22Rv1 (cell line): ENCODE data around the gene RARRES2.
A peak's percentile ranks its signal among the peaks of the same experiment; 100 is the strongest.

ENCODE experiments used
- ZFX ChIP-seq: fragments of 450-650 bp; IDR thresholded peaks from 2 replicates; pipeline ENCODE4 v1.6.1; 2017; ENCODE audit warnings: antibody characterized with exemption, borderline replicate concordance
- TF ChIP-seq, protein P1 (sequence below): fragments of 450-650 bp; IDR thresholded peaks from 2 replicates; pipeline ENCODE4 v1.5.1; 2017; ENCODE audit warnings: mild to moderate bottlenecking

DNA sequence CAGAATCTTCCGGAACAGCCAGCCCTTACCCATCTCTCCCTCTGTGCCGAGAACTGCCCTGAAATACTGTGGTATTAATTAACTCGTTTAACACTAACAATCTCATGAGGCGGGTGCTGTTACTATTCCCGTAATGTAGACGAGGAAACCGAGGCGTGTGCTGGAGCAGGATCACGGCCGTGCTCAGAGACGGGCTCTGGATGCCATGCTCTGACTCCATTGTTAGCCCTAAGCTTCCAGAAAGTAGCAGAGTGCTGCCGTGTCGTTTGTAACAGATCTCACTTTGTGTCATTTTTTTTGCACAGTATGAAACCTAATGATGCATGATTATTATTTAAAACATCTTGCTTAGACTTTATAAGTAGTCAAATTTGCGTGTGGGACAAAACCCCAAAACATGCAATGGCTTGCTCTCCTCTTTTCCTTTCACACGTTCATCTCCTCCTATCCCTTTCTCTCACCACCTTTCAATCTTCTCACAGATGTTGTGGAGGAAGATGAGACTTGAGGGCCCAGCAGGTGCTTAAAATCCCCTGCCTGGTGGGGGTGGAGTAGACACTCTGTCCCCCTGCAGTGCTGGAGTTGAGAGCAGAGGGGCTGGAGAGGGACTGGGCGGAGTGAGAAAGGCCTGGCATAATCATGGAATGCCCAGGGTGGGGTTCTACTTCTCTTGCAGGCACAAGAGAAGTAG, 17.6 kb downstream of the RARRES2 start:
- TF ChIP-seq, protein P1, sequence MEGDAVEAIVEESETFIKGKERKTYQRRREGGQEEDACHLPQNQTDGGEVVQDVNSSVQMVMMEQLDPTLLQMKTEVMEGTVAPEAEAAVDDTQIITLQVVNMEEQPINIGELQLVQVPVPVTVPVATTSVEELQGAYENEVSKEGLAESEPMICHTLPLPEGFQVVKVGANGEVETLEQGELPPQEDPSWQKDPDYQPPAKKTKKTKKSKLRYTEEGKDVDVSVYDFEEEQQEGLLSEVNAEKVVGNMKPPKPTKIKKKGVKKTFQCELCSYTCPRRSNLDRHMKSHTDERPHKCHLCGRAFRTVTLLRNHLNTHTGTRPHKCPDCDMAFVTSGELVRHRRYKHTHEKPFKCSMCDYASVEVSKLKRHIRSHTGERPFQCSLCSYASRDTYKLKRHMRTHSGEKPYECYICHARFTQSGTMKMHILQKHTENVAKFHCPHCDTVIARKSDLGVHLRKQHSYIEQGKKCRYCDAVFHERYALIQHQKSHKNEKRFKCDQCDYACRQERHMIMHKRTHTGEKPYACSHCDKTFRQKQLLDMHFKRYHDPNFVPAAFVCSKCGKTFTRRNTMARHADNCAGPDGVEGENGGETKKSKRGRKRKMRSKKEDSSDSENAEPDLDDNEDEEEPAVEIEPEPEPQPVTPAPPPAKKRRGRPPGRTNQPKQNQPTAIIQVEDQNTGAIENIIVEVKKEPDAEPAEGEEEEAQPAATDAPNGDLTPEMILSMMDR, result 0 out of 2 replicates have a peak, but pooled peaks have one; percentile 7
- TF ChIP-seq ZFX, result no peak
